ENCODE results near the gene ARL15.

The ARL15 gene

DNA sequence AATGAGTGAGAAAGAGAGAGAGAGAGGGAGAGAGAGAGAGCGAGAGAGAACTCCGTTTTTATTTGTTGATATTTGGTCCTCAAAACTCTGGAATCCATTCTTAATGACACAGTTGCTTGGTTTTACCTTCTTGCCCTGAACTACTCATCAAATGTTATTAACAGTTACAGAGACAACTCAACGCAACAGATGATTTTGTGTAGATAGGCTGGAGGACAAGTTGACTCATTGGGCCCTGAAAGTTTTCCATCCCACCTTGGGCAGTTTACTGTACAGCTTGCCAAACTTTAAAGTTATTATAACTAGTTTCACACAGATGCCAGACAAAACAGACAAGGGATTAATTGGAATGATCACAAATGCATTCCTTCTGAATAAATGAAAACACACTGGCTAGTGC lies 339.9 kb downstream of the ARL15 start:
- Histone ChIP-seq H4K12ac (ENCODE audit: low read depth, low read length) (no peak overlapping the region), H3K79me1 (ENCODE audit: low read length) (no peaks in the 10 kb centered on the region), H3K18ac (ENCODE audit: low read length) (no peak overlapping the region), H3K27me3 (ENCODE audit: insufficient read depth, low read length) (no peaks in the 10 kb centered on the region), H2AFZ (ENCODE audit: insufficient read depth, low read length, poor library complexity) (no peak overlapping the region), H3K4me3 (ENCODE audit: low read depth, low read length) (no peak overlapping the region), H3K9ac (ENCODE audit: low read length) (no peak overlapping the region), H2BK12ac (ENCODE audit: low read length) (no peak overlapping the region), H4K91ac (ENCODE audit: low read depth, low read length) (no peak overlapping the region), H3K4me2 (ENCODE audit: low read length) (no peak overlapping the region), H3K23ac (ENCODE audit: low read length) (no peak overlapping the region), H2AK5ac (ENCODE audit: low read length) (no peak overlapping the region), H3K36me3 (ENCODE audit: control insufficient read depth in 1 of 2, insufficient read depth in 2 of 2, low read length in 2 of 2) (peaks cover 0 to 3% of the 10 kb centered on the region in 2 experiments), H3K9me3 (ENCODE audit: insufficient read depth, low read depth, low read length) (no peaks in the 10 kb centered on the region), H3K4me1 (ENCODE audit: control insufficient read depth in 1 of 2, insufficient read depth in 2 of 2, low read length in 2 of 2) (no peaks in the 10 kb centered on the region), H3K27ac (ENCODE audit: low read depth, low read length) (no peak overlapping the region), H3K79me2 (ENCODE audit: control insufficient read depth, insufficient read depth, low read length, poor library complexity) (no peaks in the 10 kb centered on the region), H4K8ac (ENCODE audit: low read depth, low read length) (no peak overlapping the region), H3K4ac (ENCODE audit: low read depth, low read length) (no peak overlapping the region), H2BK120ac (ENCODE audit: insufficient read depth, low read length, poor library complexity) (no peak overlapping the region), H3K14ac (ENCODE audit: low read length) (no peak overlapping the region), H2BK5ac (ENCODE audit: low read depth, low read length, poor library complexity) (no peak overlapping the region)
- no CpG with 5 or more reads among the region's 3 CpGs for WGBS (ENCODE audit: extremely low coverage, insufficient coverage, insufficient read length)
- DNase-seq = no peak

DNA sequence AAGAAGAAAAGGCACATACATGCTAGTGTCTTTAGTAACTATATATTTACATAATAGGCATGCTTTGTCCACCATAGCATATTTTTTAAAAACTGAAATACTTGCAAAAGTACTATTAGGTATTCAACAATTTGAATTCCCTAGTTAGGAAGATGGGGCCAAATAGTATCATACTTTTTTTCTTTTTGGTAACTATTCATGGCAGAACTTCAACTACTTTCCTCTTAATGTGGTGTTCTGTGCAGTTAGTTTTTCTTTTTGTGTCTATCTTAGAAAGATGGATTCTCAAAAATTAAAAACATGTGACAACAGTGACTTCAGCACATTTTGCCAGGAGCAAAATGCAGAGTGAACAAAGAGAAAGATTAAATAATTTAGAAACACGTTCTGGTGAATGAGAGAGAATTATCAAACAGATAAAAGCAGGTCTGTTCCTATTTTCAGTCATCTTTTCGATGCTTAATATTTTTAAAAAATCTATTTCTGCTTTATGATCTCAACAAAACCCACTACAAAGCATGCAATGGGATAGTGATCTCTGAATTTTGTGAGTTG lies 341.1 kb downstream of the ARL15 start:
- DNase-seq = peak in 1 of 2 donors; percentile 8
- Histone ChIP-seq H3K27me3 (ENCODE audit: insufficient read depth, low read length) (no peaks in the 10 kb centered on the region), H3K4ac (ENCODE audit: low read depth, low read length) (no peak overlapping the region), H3K23ac (ENCODE audit: low read length) (no peak overlapping the region), H3K27ac (ENCODE audit: low read depth, low read length) (no peak overlapping the region), H2BK120ac (ENCODE audit: insufficient read depth, low read length, poor library complexity) (no peak overlapping the region), H2BK5ac (ENCODE audit: low read depth, low read length, poor library complexity) (no peak overlapping the region), H2BK12ac (ENCODE audit: low read length) (no peak overlapping the region), H4K91ac (ENCODE audit: low read depth, low read length) (no peak overlapping the region), H3K4me2 (ENCODE audit: low read length) (no peak overlapping the region), H3K79me1 (ENCODE audit: low read length) (no peaks in the 10 kb centered on the region), H3K14ac (ENCODE audit: low read length) (no peak overlapping the region), H3K79me2 (ENCODE audit: control insufficient read depth, insufficient read depth, low read length, poor library complexity) (no peaks in the 10 kb centered on the region), H3K9ac (ENCODE audit: low read length) (no peak overlapping the region), H4K8ac (ENCODE audit: low read depth, low read length) (no peak overlapping the region), H2AFZ (ENCODE audit: insufficient read depth, low read length, poor library complexity) (no peak overlapping the region), H3K18ac (ENCODE audit: low read length) (no peak overlapping the region), H3K36me3 (ENCODE audit: control insufficient read depth in 1 of 2, insufficient read depth in 2 of 2, low read length in 2 of 2) (peaks cover 0 to 3% of the 10 kb centered on the region in 2 experiments), H3K4me3 (ENCODE audit: low read depth, low read length) (no peak overlapping the region), H2AK5ac (ENCODE audit: low read length) (no peak overlapping the region), H3K9me3 (ENCODE audit: insufficient read depth, low read depth, low read length) (no peaks in the 10 kb centered on the region), H4K12ac (ENCODE audit: low read depth, low read length) (no peak overlapping the region), H3K4me1 (ENCODE audit: control insufficient read depth in 1 of 2, insufficient read depth in 2 of 2, low read length in 2 of 2) (no peaks in the 10 kb centered on the region)
- WGBS (ENCODE audit: extremely low coverage, insufficient coverage, insufficient read length) = no CpG with 5 or more reads among the region's 2 CpGs

DNA sequence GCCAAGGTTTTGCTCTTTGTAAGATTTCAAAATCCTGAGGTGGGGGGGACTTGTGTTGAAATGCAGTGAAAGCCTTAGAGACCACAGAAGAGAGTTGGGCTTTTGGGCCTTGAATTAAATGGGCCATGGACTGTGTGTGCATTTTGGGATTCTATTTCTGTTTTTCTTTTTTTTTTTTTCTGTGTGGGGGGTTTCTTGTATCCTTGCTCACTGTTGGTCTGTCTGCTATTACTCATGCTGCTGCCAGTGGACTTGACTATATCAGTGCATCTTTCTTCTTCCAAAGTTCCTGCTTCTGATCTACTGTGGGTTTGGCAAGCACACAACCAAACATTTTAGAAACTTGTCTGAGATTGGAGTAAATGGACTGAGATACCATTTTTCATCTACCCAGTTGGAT lies 344.9 kb downstream of the ARL15 start:
- H3K14ac ChIP-seq (ENCODE audit: low read length) = no peak overlapping the region

DNA sequence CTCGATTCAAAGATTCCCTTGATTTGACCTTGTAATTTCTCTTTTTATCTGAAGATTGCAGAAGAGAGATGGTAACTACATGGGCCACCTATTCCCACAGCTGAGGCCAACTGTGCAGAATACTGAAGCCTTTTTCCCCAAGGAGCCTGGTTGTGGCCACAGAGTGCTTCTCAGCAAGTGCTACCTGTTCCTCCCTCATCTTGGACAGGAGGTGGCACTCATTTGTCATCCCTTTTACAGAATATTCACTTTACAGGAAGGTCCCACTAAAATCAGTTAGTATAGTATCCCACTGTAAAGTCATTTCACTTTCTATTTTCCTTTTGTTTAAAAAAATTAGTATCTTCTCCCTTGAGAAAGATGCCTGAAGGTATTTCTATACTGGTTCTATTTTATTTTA lies 346.4 kb downstream of the ARL15 start:
- H3K27ac ChIP-seq (ENCODE audit: low read depth, low read length) = no peak overlapping the region
- H3K79me2 ChIP-seq (ENCODE audit: control insufficient read depth, insufficient read depth, low read length, poor library complexity) = no peaks in the 10 kb centered on the region
- no CpG with 5 or more reads among the region's 1 CpG for WGBS (ENCODE audit: extremely low coverage, insufficient coverage, insufficient read length)
- no peak overlapping the region for H2AFZ ChIP-seq (ENCODE audit: insufficient read depth, low read length, poor library complexity)
- no peak overlapping the region for H3K4me3 ChIP-seq (ENCODE audit: low read depth, low read length)
- H3K27me3 ChIP-seq (ENCODE audit: insufficient read depth, low read length) = no peaks in the 10 kb centered on the region
- no peak overlapping the region for H3K18ac ChIP-seq (ENCODE audit: low read length)
- H2BK120ac ChIP-seq (ENCODE audit: insufficient read depth, low read length, poor library complexity) = no peak overlapping the region
- no peak overlapping the region for H2BK5ac ChIP-seq (ENCODE audit: low read depth, low read length, poor library complexity)
- no peak overlapping the region for H4K12ac ChIP-seq (ENCODE audit: low read depth, low read length)
- no peaks in the 10 kb centered on the region for H3K9me3 ChIP-seq (ENCODE audit: insufficient read depth, low read depth, low read length)
- no peak overlapping the region for H4K8ac ChIP-seq (ENCODE audit: low read depth, low read length)
- H2AK5ac ChIP-seq (ENCODE audit: low read length) = no peak overlapping the region
- no peak overlapping the region for H3K14ac ChIP-seq (ENCODE audit: low read length)
- peaks cover 0 to 3% of the 10 kb centered on the region in 2 experiments for H3K36me3 ChIP-seq (ENCODE audit: control insufficient read depth in 1 of 2, insufficient read depth in 2 of 2, low read length in 2 of 2)
- no peak overlapping the region for H3K4me2 ChIP-seq (ENCODE audit: low read length)
- no peak for DNase-seq
- no peak overlapping the region for H3K23ac ChIP-seq (ENCODE audit: low read length)
- no peak overlapping the region for H3K4ac ChIP-seq (ENCODE audit: low read depth, low read length)
- no peaks in the 10 kb centered on the region for H3K79me1 ChIP-seq (ENCODE audit: low read length)
- no peaks in the 10 kb centered on the region for H3K4me1 ChIP-seq (ENCODE audit: control insufficient read depth in 1 of 2, insufficient read depth in 2 of 2, low read length in 2 of 2)
- no peak overlapping the region for H4K91ac ChIP-seq (ENCODE audit: low read depth, low read length)
- no peak overlapping the region for H3K9ac ChIP-seq (ENCODE audit: low read length)
- H2BK12ac ChIP-seq (ENCODE audit: low read length) = no peak overlapping the region

More for the DNA sequence above, 344.9 kb downstream of the ARL15 start:
- Histone ChIP-seq H3K9ac (ENCODE audit: low read length) (no peak overlapping the region), H2AK5ac (ENCODE audit: low read length) (no peak overlapping the region), H4K12ac (ENCODE audit: low read depth, low read length) (no peak overlapping the region), H3K36me3 (ENCODE audit: control insufficient read depth in 1 of 2, insufficient read depth in 2 of 2, low read length in 2 of 2) (peaks cover 0 to 3% of the 10 kb centered on the region in 2 experiments), H3K23ac (ENCODE audit: low read length) (no peak overlapping the region), H3K18ac (ENCODE audit: low read length) (no peak overlapping the region), H4K91ac (ENCODE audit: low read depth, low read length) (no peak overlapping the region), H3K4me3 (ENCODE audit: low read depth, low read length) (no peak overlapping the region), H3K27ac (ENCODE audit: low read depth, low read length) (no peak overlapping the region), H4K8ac (ENCODE audit: low read depth, low read length) (no peak overlapping the region), H3K9me3 (ENCODE audit: insufficient read depth, low read depth, low read length) (no peaks in the 10 kb centered on the region), H3K4me1 (ENCODE audit: control insufficient read depth in 1 of 2, insufficient read depth in 2 of 2, low read length in 2 of 2) (no peaks in the 10 kb centered on the region), H3K27me3 (ENCODE audit: insufficient read depth, low read length) (no peaks in the 10 kb centered on the region), H3K4me2 (ENCODE audit: low read length) (no peak overlapping the region), H3K79me1 (ENCODE audit: low read length) (no peaks in the 10 kb centered on the region), H2AFZ (ENCODE audit: insufficient read depth, low read length, poor library complexity) (no peak overlapping the region), H2BK12ac (ENCODE audit: low read length) (no peak overlapping the region), H3K4ac (ENCODE audit: low read depth, low read length) (no peak overlapping the region), H3K79me2 (ENCODE audit: control insufficient read depth, insufficient read depth, low read length, poor library complexity) (no peaks in the 10 kb centered on the region), H2BK5ac (ENCODE audit: low read depth, low read length, poor library complexity) (no peak overlapping the region), H2BK120ac (ENCODE audit: insufficient read depth, low read length, poor library complexity) (no peak overlapping the region)
- no peak for DNase-seq

Data from trophoblast cell (in vitro differentiated cells and primary cell).